GM21619 (cell line): ENCODE data around the gene LDB3.

Source experiments
- ATAC-seq: cut with Tn5 transposase; IDR thresholded peaks from one replicate; pipeline ENCODE4 v1.9.1; 2021; ENCODE audit not compliant: unreplicated experiment

Gene LDB3

GRCh38 chr10:86758189-86759072, 90.1 kb downstream of the LDB3 start:
- ATAC-seq, result no peak

- ATAC-seq, result no peak
Observed at GRCh38 chr10:86759073-86759672, 90.9 kb downstream of the LDB3 start.

- ATAC-seq, result no peak
Observed at GRCh38 chr10:86763404-86763803, 95.1 kb downstream of the LDB3 start.

- no peak for ATAC-seq
Observed at GRCh38 chr10:86765548-86765947, 97.2 kb downstream of the LDB3 start.

- no peak for ATAC-seq
Observed at GRCh38 chr10:86768412-86769062, 100.2 kb downstream of the LDB3 start.

GRCh38 chr10:86769991-86770390, 101.7 kb downstream of the LDB3 start:
- ATAC-seq, result no peak

GRCh38 chr10:86770412-86770960, 102.2 kb downstream of the LDB3 start:
- no peak for ATAC-seq

- no peak for ATAC-seq
Observed at GRCh38 chr10:86773498-86773897, 105.2 kb downstream of the LDB3 start.

GRCh38 chr10:86775056-86775869, 107.0 kb downstream of the LDB3 start:
- peak; percentile 88 for ATAC-seq

- no peak for ATAC-seq
Observed at GRCh38 chr10:86775870-86776180, 107.5 kb downstream of the LDB3 start.

GRCh38 chr10:86779220-86780017, 111.1 kb downstream of the LDB3 start:
- no peak for ATAC-seq

GRCh38 chr10:86782701-86783418, 114.5 kb downstream of the LDB3 start:
- peak; percentile 77 for ATAC-seq

- ATAC-seq, result no peak
Observed at GRCh38 chr10:86785037-86785436, 116.7 kb downstream of the LDB3 start.
